WTC11 (cell line): Measurements from ENCODE around the gene FREM1. TPM values are rescaled to one million over a fixed set of nuclear protein-coding genes. Genes with fewer than 3 reads are reported as not detected.

Source experiments
- ATAC-seq: fragments of 200-7000 bp; cut with Tn5 transposase; 2 replicates; pipeline ENCODE4 v1.10.0; 2021; ENCODE audit warnings: mild to moderate bottlenecking, moderate library complexity
- CTCF ChIA-PET: fragments of 300-600 bp; sonication (Branson Sonifier 250); formaldehyde crosslinking; loops from one replicate; lab custom pipeline; 2021; ENCODE audit warnings: antibody characterized with exemption; lab: Charles Lee
- POLR2A ChIA-PET: fragments of 350-600 bp; sonication (Branson Sonifier 250); formaldehyde crosslinking; loops from one replicate; lab custom pipeline; 2021; ENCODE audit warnings: antibody characterized with exemption; lab: Charles Lee
- DNase-seq: peaks from one replicate; pipeline ENCODE4 v3.0.0; 2021; ENCODE audit warnings: low spot score
- H3K27ac Mint-ChIP-seq: 2 replicates; pipeline ENCODE4 v1.8.0; 2021; ENCODE audit warnings: mixed read lengths
- H3K27me3 Mint-ChIP-seq: 2 replicates; pipeline ENCODE4 v1.8.0; 2021; ENCODE audit warnings: low read depth, mild to moderate bottlenecking, moderate library complexity, mixed read lengths
- H3K36me3 Mint-ChIP-seq: 2 replicates; pipeline ENCODE4 v1.8.0; 2021; ENCODE audit warnings: mixed read lengths
- H3K4me1 Mint-ChIP-seq: 2 replicates; pipeline ENCODE4 v1.8.0; 2022; ENCODE audit warnings: mixed read lengths
- H3K4me3 Mint-ChIP-seq: 2 replicates; pipeline ENCODE4 v1.8.0; 2021; ENCODE audit warnings: mild to moderate bottlenecking, moderate library complexity, mixed read lengths
- H3K9me3 Mint-ChIP-seq: 2 replicates; pipeline ENCODE4 v1.8.0; 2021; ENCODE audit warnings: mixed read lengths
- CREM ChIP-seq: sonication (generic); formaldehyde crosslinking; IDR thresholded peaks from 2 replicates; pipeline ENCODE4 v1.8.1; 2022; ENCODE audit warnings: mild to moderate bottlenecking, missing genetic modification reagents, moderate library complexity
- ESRRA ChIP-seq: sonication (generic); formaldehyde crosslinking; IDR thresholded peaks from 2 replicates; pipeline ENCODE4 v1.8.1; 2022; ENCODE audit warnings: mild to moderate bottlenecking, missing genetic modification reagents, borderline replicate concordance
- FOXJ3 ChIP-seq: sonication (generic); formaldehyde crosslinking; IDR thresholded peaks from 2 replicates; pipeline ENCODE4 v1.9.0; 2021; ENCODE audit warnings: missing genetic modification reagents, mild to moderate bottlenecking, borderline replicate concordance
- FOXK1 ChIP-seq: sonication (generic); formaldehyde crosslinking; IDR thresholded peaks from 2 replicates; pipeline ENCODE4 v1.8.0; 2022; ENCODE audit warnings: mild to moderate bottlenecking, moderate library complexity, missing genetic modification reagents
- IRF2 ChIP-seq: sonication (generic); formaldehyde crosslinking; IDR thresholded peaks from 2 replicates; pipeline ENCODE4 v1.8.0; 2022; ENCODE audit warnings: low read depth, missing genetic modification reagents, borderline replicate concordance
- KAT7 ChIP-seq: sonication (generic); formaldehyde crosslinking; IDR thresholded peaks from 2 replicates; pipeline ENCODE4 v1.8.1; 2023; ENCODE audit warnings: missing genetic modification reagents, mild to moderate bottlenecking, borderline replicate concordance
- NFYB ChIP-seq: sonication (generic); formaldehyde crosslinking; conservative IDR thresholded peaks from 2 replicates; pipeline ENCODE4 v1.8.0; 2022; ENCODE audit warnings: low read depth, missing genetic modification reagents
- PRRX2 ChIP-seq: fragments of 250-450 bp; sonication (Bioruptor Pico); IDR thresholded peaks from 2 replicates; pipeline ENCODE4 v1.8.0; 2021; ENCODE audit warnings: mild to moderate bottlenecking
- SP1 ChIP-seq: sonication (generic); formaldehyde crosslinking; conservative IDR thresholded peaks from 2 replicates; pipeline ENCODE4 v1.8.1; 2022; ENCODE audit warnings: missing genetic modification reagents
- TCF7 ChIP-seq: sonication (generic); formaldehyde crosslinking; IDR thresholded peaks from 2 replicates; pipeline ENCODE4 v1.8.0; 2022; ENCODE audit warnings: mild to moderate bottlenecking, low read depth, missing genetic modification reagents, moderate library complexity
- TEAD4 ChIP-seq: sonication (generic); formaldehyde crosslinking; IDR thresholded peaks from 2 replicates; pipeline ENCODE4 v1.8.0; 2022; ENCODE audit warnings: mild to moderate bottlenecking, missing genetic modification reagents
- ZNF232 ChIP-seq: sonication (generic); formaldehyde crosslinking; IDR thresholded peaks from 2 replicates; pipeline ENCODE4 v1.8.0; 2022; ENCODE audit warnings: mild to moderate bottlenecking, missing genetic modification reagents
- total RNA-seq: library from RNA; stranded (reverse); gene quantifications from 3 replicates; pipeline ENCODE4 v1.2.3, GENCODE V29; 2021
- TF ChIP-seq, protein P1 (sequence below): fragments of 250-450 bp; sonication (Bioruptor Pico); IDR thresholded peaks from 2 replicates; pipeline ENCODE4 v1.9.0; 2021; ENCODE audit warnings: moderate library complexity, mild to moderate bottlenecking, inconsistent platforms, borderline replicate concordance
- TF ChIP-seq, protein P2 (sequence below): sonication (generic); formaldehyde crosslinking; conservative IDR thresholded peaks from 2 replicates; pipeline ENCODE4 v1.8.1; 2023; ENCODE audit warnings: mild to moderate bottlenecking, low read depth, missing genetic modification reagents, moderate library complexity
- TF ChIP-seq, protein P3 (sequence below): sonication (generic); formaldehyde crosslinking; IDR thresholded peaks from 2 replicates; pipeline ENCODE4 v1.8.1; 2023; ENCODE audit warnings: mild to moderate bottlenecking, missing genetic modification reagents
- TF ChIP-seq, protein P4 (sequence below): sonication (generic); formaldehyde crosslinking; IDR thresholded peaks from 2 replicates; pipeline ENCODE4 v1.8.0; 2023; ENCODE audit warnings: missing genetic modification reagents
- TF ChIP-seq, protein P5 (sequence below): sonication (generic); formaldehyde crosslinking; IDR thresholded peaks from 2 replicates; pipeline ENCODE4 v1.8.1; 2023; ENCODE audit warnings: mild to moderate bottlenecking, missing genetic modification reagents, borderline replicate concordance
- TF ChIP-seq, protein P6 (sequence below): sonication (generic); formaldehyde crosslinking; IDR thresholded peaks from 2 replicates; pipeline ENCODE4 v1.8.1; 2022; ENCODE audit warnings: mild to moderate bottlenecking, missing genetic modification reagents, moderate library complexity, borderline replicate concordance
- TF ChIP-seq, protein P7 (sequence below): sonication (generic); formaldehyde crosslinking; IDR thresholded peaks from 2 replicates; pipeline ENCODE4 v1.8.1; 2023; ENCODE audit warnings: mild to moderate bottlenecking, moderate library complexity, missing genetic modification reagents
- TF ChIP-seq, protein P8 (sequence below): sonication (generic); formaldehyde crosslinking; IDR thresholded peaks from 2 replicates; pipeline ENCODE4 v1.8.1; 2022; ENCODE audit warnings: mild to moderate bottlenecking, moderate library complexity, missing genetic modification reagents

FREM1 gene
- total RNA-seq, 1 experiment from 2014 or later: 2.8 TPM

DNA sequence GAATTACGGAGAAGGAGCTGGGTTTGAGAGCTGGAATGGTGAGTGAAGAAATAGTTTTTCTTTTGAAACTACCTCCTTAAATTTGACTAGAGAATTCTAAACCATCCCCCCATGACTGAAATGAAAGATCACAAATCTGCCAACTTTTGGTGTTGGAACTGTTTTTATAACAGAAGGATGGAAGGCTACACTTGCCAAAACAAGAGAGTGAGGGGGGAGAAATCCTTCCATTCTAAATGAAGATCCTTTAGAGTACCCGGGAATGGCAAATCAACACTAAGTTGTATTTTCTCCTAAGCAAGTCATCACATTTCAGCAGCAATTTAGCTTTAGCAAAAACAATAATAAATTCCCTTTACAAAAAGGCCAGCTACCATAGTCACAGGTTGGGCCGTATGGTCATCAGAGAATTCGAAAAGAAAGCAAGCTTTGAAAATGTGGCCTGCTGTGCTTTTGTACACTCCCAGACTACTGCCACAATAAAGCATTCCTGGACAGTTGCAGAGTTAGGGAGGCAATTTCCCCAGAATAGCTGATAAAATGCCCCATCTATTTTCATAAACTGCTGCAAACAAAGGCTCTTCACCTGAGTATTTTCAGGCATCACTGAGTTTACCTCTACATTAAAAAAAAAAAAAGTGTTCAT, 25.0 kb upstream of the FREM1 start:
- H3K36me3 Mint-ChIP-seq: no peaks in the 10 kb centered on the region
- no peaks in the 10 kb centered on the region for H3K27me3 Mint-ChIP-seq
- ChIA-PET CTCF (interaction anchor here (0.8 to 2.6 kb wide), 4 partner anchors 54 to 88 kb away, joined by 3 to 11 read pairs (median 3); no protein-coding TSS in a partner anchor), POLR2A (no interaction called here)
- no peak overlapping the region for H3K4me3 Mint-ChIP-seq
- H3K27ac Mint-ChIP-seq: no peak overlapping the region
- H3K9me3 Mint-ChIP-seq: peaks cover 3% of the 10 kb centered on the region; the same call in 1 of the 2 replicates
- no peak for DNase-seq
- ATAC-seq: no peak
- TF ChIP-seq PRRX2 (CRISPR knock-in tag) (no peak), TCF7 (CRISPR knock-in tag) (no peak), NFYB (no peak), IRF2 (CRISPR knock-in tag) (no peak), TEAD4 (CRISPR knock-in tag) (no peak), CREM (CRISPR knock-in tag) (no peak)
- TF ChIP-seq, protein P1, sequence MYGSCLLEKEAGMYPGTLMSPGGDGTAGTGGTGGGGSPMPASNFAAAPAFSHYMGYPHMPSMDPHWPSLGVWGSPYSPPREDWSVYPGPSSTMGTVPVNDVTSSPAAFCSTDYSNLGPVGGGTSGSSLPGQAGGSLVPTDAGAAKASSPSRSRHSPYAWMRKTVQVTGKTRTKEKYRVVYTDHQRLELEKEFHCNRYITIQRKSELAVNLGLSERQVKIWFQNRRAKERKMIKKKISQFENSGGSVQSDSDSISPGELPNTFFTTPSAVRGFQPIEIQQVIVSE (CRISPR knock-in tag): no peak
- TF ChIP-seq, protein P2, sequence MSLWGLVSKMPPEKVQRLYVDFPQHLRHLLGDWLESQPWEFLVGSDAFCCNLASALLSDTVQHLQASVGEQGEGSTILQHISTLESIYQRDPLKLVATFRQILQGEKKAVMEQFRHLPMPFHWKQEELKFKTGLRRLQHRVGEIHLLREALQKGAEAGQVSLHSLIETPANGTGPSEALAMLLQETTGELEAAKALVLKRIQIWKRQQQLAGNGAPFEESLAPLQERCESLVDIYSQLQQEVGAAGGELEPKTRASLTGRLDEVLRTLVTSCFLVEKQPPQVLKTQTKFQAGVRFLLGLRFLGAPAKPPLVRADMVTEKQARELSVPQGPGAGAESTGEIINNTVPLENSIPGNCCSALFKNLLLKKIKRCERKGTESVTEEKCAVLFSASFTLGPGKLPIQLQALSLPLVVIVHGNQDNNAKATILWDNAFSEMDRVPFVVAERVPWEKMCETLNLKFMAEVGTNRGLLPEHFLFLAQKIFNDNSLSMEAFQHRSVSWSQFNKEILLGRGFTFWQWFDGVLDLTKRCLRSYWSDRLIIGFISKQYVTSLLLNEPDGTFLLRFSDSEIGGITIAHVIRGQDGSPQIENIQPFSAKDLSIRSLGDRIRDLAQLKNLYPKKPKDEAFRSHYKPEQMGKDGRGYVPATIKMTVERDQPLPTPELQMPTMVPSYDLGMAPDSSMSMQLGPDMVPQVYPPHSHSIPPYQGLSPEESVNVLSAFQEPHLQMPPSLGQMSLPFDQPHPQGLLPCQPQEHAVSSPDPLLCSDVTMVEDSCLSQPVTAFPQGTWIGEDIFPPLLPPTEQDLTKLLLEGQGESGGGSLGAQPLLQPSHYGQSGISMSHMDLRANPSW: no peak
- TF ChIP-seq, protein P3, sequence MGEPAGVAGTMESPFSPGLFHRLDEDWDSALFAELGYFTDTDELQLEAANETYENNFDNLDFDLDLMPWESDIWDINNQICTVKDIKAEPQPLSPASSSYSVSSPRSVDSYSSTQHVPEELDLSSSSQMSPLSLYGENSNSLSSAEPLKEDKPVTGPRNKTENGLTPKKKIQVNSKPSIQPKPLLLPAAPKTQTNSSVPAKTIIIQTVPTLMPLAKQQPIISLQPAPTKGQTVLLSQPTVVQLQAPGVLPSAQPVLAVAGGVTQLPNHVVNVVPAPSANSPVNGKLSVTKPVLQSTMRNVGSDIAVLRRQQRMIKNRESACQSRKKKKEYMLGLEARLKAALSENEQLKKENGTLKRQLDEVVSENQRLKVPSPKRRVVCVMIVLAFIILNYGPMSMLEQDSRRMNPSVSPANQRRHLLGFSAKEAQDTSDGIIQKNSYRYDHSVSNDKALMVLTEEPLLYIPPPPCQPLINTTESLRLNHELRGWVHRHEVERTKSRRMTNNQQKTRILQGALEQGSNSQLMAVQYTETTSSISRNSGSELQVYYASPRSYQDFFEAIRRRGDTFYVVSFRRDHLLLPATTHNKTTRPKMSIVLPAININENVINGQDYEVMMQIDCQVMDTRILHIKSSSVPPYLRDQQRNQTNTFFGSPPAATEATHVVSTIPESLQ (CRISPR knock-in tag): no peak
- TF ChIP-seq, protein P4, sequence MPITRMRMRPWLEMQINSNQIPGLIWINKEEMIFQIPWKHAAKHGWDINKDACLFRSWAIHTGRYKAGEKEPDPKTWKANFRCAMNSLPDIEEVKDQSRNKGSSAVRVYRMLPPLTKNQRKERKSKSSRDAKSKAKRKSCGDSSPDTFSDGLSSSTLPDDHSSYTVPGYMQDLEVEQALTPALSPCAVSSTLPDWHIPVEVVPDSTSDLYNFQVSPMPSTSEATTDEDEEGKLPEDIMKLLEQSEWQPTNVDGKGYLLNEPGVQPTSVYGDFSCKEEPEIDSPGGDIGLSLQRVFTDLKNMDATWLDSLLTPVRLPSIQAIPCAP: no peak
- peaks cover 26% of the 10 kb centered on the region for H3K4me1 Mint-ChIP-seq

DNA sequence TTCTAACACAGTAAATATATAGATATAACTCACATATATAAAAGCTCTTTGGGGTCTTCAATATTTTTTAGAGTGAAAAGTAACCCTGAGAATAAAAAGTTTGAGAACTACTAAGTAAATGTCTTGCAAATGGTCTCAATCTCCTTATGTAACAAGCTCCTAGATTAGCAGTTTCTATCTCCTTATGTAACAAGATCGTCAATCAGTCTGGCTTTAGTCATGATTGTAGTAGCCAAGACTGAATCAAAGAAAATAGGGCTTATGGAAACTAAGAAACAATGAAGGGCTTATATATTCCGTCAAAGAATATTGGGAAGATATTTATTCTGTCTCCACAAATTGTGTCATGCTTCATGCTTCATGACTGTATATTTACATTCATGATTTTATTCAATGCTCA, 22.4 kb upstream of the FREM1 start:
- DNase-seq: no peak
- Mint-ChIP-seq H3K4me3 (no peak overlapping the region), H3K4me1 (peaks cover 15% of the 10 kb centered on the region), H3K27me3 (no peaks in the 10 kb centered on the region), H3K9me3 (peaks cover 3% of the 10 kb centered on the region; the same call in 1 of the 2 replicates), H3K36me3 (no peaks in the 10 kb centered on the region), H3K27ac (no peak overlapping the region)
- ATAC-seq: no peak
- ChIA-PET POLR2A (interaction anchor here (0.7 kb wide), 2 partner anchors 214 to 358 kb away, joined by 3 to 7 read pairs; no protein-coding TSS in a partner anchor), CTCF (no interaction called here)
- TF ChIP-seq ESRRA (CRISPR knock-in tag): no peak
- TF ChIP-seq KAT7 (CRISPR knock-in tag): no peak
- TF ChIP-seq, protein P5, sequence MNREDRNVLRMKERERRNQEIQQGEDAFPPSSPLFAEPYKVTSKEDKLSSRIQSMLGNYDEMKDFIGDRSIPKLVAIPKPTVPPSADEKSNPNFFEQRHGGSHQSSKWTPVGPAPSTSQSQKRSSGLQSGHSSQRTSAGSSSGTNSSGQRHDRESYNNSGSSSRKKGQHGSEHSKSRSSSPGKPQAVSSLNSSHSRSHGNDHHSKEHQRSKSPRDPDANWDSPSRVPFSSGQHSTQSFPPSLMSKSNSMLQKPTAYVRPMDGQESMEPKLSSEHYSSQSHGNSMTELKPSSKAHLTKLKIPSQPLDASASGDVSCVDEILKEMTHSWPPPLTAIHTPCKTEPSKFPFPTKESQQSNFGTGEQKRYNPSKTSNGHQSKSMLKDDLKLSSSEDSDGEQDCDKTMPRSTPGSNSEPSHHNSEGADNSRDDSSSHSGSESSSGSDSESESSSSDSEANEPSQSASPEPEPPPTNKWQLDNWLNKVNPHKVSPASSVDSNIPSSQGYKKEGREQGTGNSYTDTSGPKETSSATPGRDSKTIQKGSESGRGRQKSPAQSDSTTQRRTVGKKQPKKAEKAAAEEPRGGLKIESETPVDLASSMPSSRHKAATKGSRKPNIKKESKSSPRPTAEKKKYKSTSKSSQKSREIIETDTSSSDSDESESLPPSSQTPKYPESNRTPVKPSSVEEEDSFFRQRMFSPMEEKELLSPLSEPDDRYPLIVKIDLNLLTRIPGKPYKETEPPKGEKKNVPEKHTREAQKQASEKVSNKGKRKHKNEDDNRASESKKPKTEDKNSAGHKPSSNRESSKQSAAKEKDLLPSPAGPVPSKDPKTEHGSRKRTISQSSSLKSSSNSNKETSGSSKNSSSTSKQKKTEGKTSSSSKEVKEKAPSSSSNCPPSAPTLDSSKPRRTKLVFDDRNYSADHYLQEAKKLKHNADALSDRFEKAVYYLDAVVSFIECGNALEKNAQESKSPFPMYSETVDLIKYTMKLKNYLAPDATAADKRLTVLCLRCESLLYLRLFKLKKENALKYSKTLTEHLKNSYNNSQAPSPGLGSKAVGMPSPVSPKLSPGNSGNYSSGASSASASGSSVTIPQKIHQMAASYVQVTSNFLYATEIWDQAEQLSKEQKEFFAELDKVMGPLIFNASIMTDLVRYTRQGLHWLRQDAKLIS (CRISPR knock-in tag): no peak
- TF ChIP-seq, protein P6, sequence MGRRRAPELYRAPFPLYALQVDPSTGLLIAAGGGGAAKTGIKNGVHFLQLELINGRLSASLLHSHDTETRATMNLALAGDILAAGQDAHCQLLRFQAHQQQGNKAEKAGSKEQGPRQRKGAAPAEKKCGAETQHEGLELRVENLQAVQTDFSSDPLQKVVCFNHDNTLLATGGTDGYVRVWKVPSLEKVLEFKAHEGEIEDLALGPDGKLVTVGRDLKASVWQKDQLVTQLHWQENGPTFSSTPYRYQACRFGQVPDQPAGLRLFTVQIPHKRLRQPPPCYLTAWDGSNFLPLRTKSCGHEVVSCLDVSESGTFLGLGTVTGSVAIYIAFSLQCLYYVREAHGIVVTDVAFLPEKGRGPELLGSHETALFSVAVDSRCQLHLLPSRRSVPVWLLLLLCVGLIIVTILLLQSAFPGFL (CRISPR knock-in tag): no peak
- TF ChIP-seq, protein P7, sequence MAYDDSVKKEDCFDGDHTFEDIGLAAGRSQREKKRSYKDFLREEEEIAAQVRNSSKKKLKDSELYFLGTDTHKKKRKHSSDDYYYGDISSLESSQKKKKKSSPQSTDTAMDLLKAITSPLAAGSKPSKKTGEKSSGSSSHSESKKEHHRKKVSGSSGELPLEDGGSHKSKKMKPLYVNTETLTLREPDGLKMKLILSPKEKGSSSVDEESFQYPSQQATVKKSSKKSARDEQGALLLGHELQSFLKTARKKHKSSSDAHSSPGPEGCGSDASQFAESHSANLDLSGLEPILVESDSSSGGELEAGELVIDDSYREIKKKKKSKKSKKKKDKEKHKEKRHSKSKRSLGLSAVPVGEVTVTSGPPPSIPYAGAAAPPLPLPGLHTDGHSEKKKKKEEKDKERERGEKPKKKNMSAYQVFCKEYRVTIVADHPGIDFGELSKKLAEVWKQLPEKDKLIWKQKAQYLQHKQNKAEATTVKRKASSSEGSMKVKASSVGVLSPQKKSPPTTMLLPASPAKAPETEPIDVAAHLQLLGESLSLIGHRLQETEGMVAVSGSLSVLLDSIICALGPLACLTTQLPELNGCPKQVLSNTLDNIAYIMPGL (CRISPR knock-in tag): no peak
- TF ChIP-seq, protein P8, sequence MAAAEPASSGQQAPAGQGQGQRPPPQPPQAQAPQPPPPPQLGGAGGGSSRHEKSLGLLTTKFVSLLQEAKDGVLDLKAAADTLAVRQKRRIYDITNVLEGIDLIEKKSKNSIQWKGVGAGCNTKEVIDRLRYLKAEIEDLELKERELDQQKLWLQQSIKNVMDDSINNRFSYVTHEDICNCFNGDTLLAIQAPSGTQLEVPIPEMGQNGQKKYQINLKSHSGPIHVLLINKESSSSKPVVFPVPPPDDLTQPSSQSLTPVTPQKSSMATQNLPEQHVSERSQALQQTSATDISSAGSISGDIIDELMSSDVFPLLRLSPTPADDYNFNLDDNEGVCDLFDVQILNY: no peak
- TF ChIP-seq SP1 (CRISPR knock-in tag): no peak
- no peak for TF ChIP-seq FOXK1 (CRISPR knock-in tag)
- TF ChIP-seq FOXJ3 (CRISPR knock-in tag): no peak
- TF ChIP-seq ZNF232 (CRISPR knock-in tag): no peak
